ENCODE data around the gene DPYSL4. TPM values are rescaled to one million over a fixed set of nuclear protein-coding genes. Genes with fewer than 3 reads are reported as not detected.

The DPYSL4 gene
- total RNA-seq (2.8 and 4.1 TPM in 2 replicates), polyA plus RNA-seq (1.8 and 2.1 TPM in 2 replicates)

- H3K27ac ChIP-seq, result no peak within 1 kb of the TSS
- H3K36me3 ChIP-seq (replicated peaks; ENCODE audit: insufficient read depth, low read depth), result no peaks in the 10 kb centered on the region
- peak within 1 kb of the TSS; percentile 39 for H3K4me3 ChIP-seq
- peak; percentile 56 for DNase-seq (ENCODE audit: low spot score)
- H3K79me2 ChIP-seq, result no peaks in the 10 kb centered on the region
- TF ChIP-seq EZH2phosphoT487 (IDR thresholded peaks at IDR 0.05; ENCODE audit: low read depth, severe bottlenecking, unreplicated experiment) (peak; percentile 39), EZH2 (IDR thresholded peaks at IDR 0.05; ENCODE audit: borderline replicate concordance) (peak; percentile 62)
- TF ChIP-seq, protein P1, sequence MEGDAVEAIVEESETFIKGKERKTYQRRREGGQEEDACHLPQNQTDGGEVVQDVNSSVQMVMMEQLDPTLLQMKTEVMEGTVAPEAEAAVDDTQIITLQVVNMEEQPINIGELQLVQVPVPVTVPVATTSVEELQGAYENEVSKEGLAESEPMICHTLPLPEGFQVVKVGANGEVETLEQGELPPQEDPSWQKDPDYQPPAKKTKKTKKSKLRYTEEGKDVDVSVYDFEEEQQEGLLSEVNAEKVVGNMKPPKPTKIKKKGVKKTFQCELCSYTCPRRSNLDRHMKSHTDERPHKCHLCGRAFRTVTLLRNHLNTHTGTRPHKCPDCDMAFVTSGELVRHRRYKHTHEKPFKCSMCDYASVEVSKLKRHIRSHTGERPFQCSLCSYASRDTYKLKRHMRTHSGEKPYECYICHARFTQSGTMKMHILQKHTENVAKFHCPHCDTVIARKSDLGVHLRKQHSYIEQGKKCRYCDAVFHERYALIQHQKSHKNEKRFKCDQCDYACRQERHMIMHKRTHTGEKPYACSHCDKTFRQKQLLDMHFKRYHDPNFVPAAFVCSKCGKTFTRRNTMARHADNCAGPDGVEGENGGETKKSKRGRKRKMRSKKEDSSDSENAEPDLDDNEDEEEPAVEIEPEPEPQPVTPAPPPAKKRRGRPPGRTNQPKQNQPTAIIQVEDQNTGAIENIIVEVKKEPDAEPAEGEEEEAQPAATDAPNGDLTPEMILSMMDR (IDR thresholded peaks at IDR 0.05; ENCODE audit: poor library complexity), result no peak
- H4K20me1 ChIP-seq (ENCODE audit: insufficient read depth, poor library complexity, severe bottlenecking), result no peaks in the 10 kb centered on the region
- H3K9me2 ChIP-seq (replicated peaks; ENCODE audit: insufficient read depth), result no peaks in the 10 kb centered on the region
- H3K4me1 ChIP-seq (ENCODE audit: insufficient read depth), result peaks cover 10% of the 10 kb centered on the region
- no peak within 1 kb of the TSS for H2AFZ ChIP-seq
- no peaks in the 10 kb centered on the region for H3K9me3 ChIP-seq (ENCODE audit: low read depth)
- peak within 1 kb of the TSS; percentile 88 for H3K4me2 ChIP-seq
- WGBS (ENCODE audit: low lambda C conversion rate, missing lambda C conversion rate), result under 1% methylated on average over 25 of the region's 109 CpGs
- peaks cover 77% of the 10 kb centered on the region for H3K27me3 ChIP-seq
Observed at GRCh38 chr10:132186488-132187429, at the start of gene DPYSL4. DPYSL4 (plus strand) TSS chr10:132186948; CDS start chr10:132187064, 116 bp downstream.

- no peak for DNase-seq (ENCODE audit: low spot score)
- H2AFZ ChIP-seq, result no peak overlapping the region
- no peaks in the 10 kb centered on the region for H3K9me3 ChIP-seq (ENCODE audit: low read depth)
- no peak overlapping the region for H3K4me2 ChIP-seq
- H3K4me3 ChIP-seq, result no peak overlapping the region
- H3K79me2 ChIP-seq, result no peaks in the 10 kb centered on the region
- no peak overlapping the region for H3K27ac ChIP-seq
- no peaks in the 10 kb centered on the region for H3K36me3 ChIP-seq (replicated peaks; ENCODE audit: insufficient read depth, low read depth)
- 94% methylated on average over 39 of the region's 40 CpGs for WGBS (ENCODE audit: low lambda C conversion rate, missing lambda C conversion rate)
- no peaks in the 10 kb centered on the region for H4K20me1 ChIP-seq (ENCODE audit: insufficient read depth, poor library complexity, severe bottlenecking)
- H3K27me3 ChIP-seq, result no peaks in the 10 kb centered on the region
- no peaks in the 10 kb centered on the region for H3K4me1 ChIP-seq (ENCODE audit: insufficient read depth)
- no peak for TF ChIP-seq EZH2 (IDR thresholded peaks at IDR 0.05; ENCODE audit: borderline replicate concordance)
- TF ChIP-seq, protein P1 (IDR thresholded peaks at IDR 0.05; ENCODE audit: poor library complexity), result no peak
- no peak for TF ChIP-seq EZH2phosphoT487 (IDR thresholded peaks at IDR 0.05; ENCODE audit: low read depth, severe bottlenecking, unreplicated experiment)
- no peaks in the 10 kb centered on the region for H3K9me2 ChIP-seq (replicated peaks; ENCODE audit: insufficient read depth)
Observed at GRCh38 chr10:132137111-132138072, 49.4 kb upstream of the DPYSL4 start.

GRCh38 chr10:132138133-132138532 is 48.6 kb upstream of the DPYSL4 start:
- TF ChIP-seq, protein P1 (IDR thresholded peaks at IDR 0.05; ENCODE audit: poor library complexity), result no peak
- TF ChIP-seq EZH2 (IDR thresholded peaks at IDR 0.05; ENCODE audit: borderline replicate concordance) (no peak), EZH2phosphoT487 (IDR thresholded peaks at IDR 0.05; ENCODE audit: low read depth, severe bottlenecking, unreplicated experiment) (no peak)
- Histone ChIP-seq H3K36me3 (replicated peaks; ENCODE audit: insufficient read depth, low read depth) (no peaks in the 10 kb centered on the region), H3K9me3 (ENCODE audit: low read depth) (no peaks in the 10 kb centered on the region), H2AFZ (no peak overlapping the region), H3K9me2 (replicated peaks; ENCODE audit: insufficient read depth) (no peaks in the 10 kb centered on the region), H3K79me2 (no peaks in the 10 kb centered on the region), H3K27ac (no peak overlapping the region), H4K20me1 (ENCODE audit: insufficient read depth, poor library complexity, severe bottlenecking) (no peaks in the 10 kb centered on the region), H3K4me1 (ENCODE audit: insufficient read depth) (no peaks in the 10 kb centered on the region), H3K27me3 (no peaks in the 10 kb centered on the region), H3K4me2 (no peak overlapping the region), H3K4me3 (no peak overlapping the region)
- no peak for DNase-seq (ENCODE audit: low spot score)
- WGBS (ENCODE audit: low lambda C conversion rate, missing lambda C conversion rate), result 97% methylated on average over 32 of the region's 40 CpGs

Measured in hepatocyte (in vitro differentiated cells).